Body of pancreas (tissue), 4 donors: ENCODE data around the gene DSCAM. TPM values are rescaled to one million over a fixed set of nuclear protein-coding genes. Genes with fewer than 3 reads are reported as not detected.
A peak's percentile ranks its signal among the peaks of the same experiment; 100 is the strongest.

Experiments used
- ATAC-seq: fragments of 150-250 bp; one replicate; pipeline ENCODE4 v1.9.1; 2016
- DNase-seq, 4 donors: peaks; one replicate each; pipeline ENCODE4 v3.0.0-alpha.2; 2019
- H3K27ac ChIP-seq, 4 donors: fragments of 200-600 bp; sonication (generic); 1 replicate in 3 of 4; 2 replicates in 1 of 4; pipeline versions ENCODE4 v1.5.1 to v1.6.1; 2016 to 2019; ENCODE audit warnings: mild to moderate bottlenecking in 1 of 4, mixed read lengths in 1 of 4, moderate library complexity in 1 of 4
- H3K27me3 ChIP-seq, 2 donors: fragments of 200-600 bp; sonication (generic); one replicate each; pipeline ENCODE4 v1.6.0; 2016; ENCODE audit warnings: mild to moderate bottlenecking in 1 of 2
- H3K36me3 ChIP-seq, 2 donors: fragments of 200-600 bp; sonication (generic); replicated peaks in 1 of 2; 2 replicates each; pipeline ENCODE4 v1.5.1; 2016; ENCODE audit warnings: low read depth in 2 of 2; ENCODE audit not compliant: insufficient read depth in 1 of 2
- H3K4me1 ChIP-seq: fragments of 200-600 bp; sonication (generic); one replicate; pipeline ENCODE4 v1.6.0; 2016
- H3K4me3 ChIP-seq, 2 donors: fragments of 200-600 bp; sonication (generic); 1 replicate in 1 of 2; 2 replicates in 1 of 2; pipeline ENCODE4 v1.5.1; 2016 to 2019
- H3K9me3 ChIP-seq, 3 donors: fragments of 200-600 bp; sonication (generic); 1 replicate in 2 of 3; 2 replicates in 1 of 3; pipeline ENCODE4 v1.5.1; 2016
- CTCF ChIP-seq, 7 experiments: fragments of 450-650 bp in 4 of 7; fragments of 200-600 bp in 3 of 7; sonication (generic) in 3 of 7; IDR thresholded peaks; one replicate each; pipeline ENCODE4 v1.5.1; 2016 to 2019; ENCODE audit warnings: antibody characterized with exemption in 7 of 7
- POLR2A ChIP-seq, 3 donors: fragments of 450-650 bp; IDR thresholded peaks; one replicate each; pipeline ENCODE4 v1.6.1; 2016; ENCODE audit warnings: antibody characterized with exemption in 3 of 3, mild to moderate bottlenecking in 2 of 3
- WGBS, 2 donors: methylation state at CpG; one replicate each; pipeline ENCODE4 v1.1.5; 2017; 5-methylcytosine and 5-hydroxymethylcytosine counted together
- intact Hi-C: fragments of 100-400 bp; cut with DNase I; formaldehyde crosslinking; loops from one replicate; pipeline ENCODE4 v1.15.1; 2023
- total RNA-seq, 2 donors: library from RNA; depleted of rRNA; stranded (reverse); fragments of >200 nt; gene quantifications; one replicate each; pipeline ENCODE4 v1.1.0, GENCODE V29; 2016

The DSCAM gene
- total RNA-seq, 2 donors from 2014 or later, result 0.26 TPM; not detected in 1

- Histone ChIP-seq H3K27ac (no peak overlapping the region), H3K4me3 (no peak overlapping the region), H3K27me3 (peaks cover 0 to 13% of the 10 kb centered on the region in 2 donors), H3K36me3 (no peaks in the 10 kb centered on the region), H3K9me3 (no peaks in the 10 kb centered on the region), H3K4me1 (peaks cover 12% of the 10 kb centered on the region)
- DNase-seq (no peak), ATAC-seq (no peak)
- WGBS, 2 donors, result 15 to 17% methylated on average over 5 of the region's 5 CpGs
- intact Hi-C loops, result no loop called here
- TF ChIP-seq CTCF (IDR thresholded peaks at IDR 0.05) (no peak), POLR2A (IDR thresholded peaks at IDR 0.05) (no peak)
Measured at GRCh38 chr21:40846103-40846502, 855 bp downstream of the DSCAM start.

DNA sequence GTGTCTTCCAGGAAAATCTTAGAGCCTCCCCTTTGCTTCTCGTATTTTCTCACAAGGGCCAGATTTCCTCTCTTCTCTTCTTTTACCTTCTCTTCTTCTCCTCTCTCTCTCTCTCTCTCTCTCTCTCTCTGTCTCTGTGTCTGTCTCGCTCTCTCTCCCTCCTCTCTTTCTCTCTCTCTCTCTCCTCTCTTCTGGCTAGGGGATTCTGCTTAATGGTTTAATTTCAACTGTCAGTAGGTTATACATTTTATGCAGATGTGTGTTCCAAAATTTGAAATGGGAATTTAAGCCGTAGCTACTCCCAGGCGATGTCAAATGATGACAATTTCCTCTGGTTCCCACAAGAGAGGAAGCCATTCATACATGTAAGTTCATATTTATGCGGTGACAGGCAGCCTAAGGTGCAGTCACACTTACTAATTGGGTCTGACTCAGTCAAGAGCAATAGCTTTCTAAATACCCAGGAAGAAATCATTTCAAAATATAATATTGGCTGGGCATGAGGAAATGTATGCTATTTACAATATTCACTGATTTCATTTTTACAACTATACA lies 1.4 kb downstream of the DSCAM start:
- DNase-seq (no peak), ATAC-seq (no peak)
- H3K36me3 ChIP-seq, result no peaks in the 10 kb centered on the region
- H3K9me3 ChIP-seq, result no peaks in the 10 kb centered on the region
- TF ChIP-seq POLR2A (IDR thresholded peaks at IDR 0.05) (no peak), CTCF (IDR thresholded peaks at IDR 0.05) (no peak)
- 46 to 69% methylated on average over 5 of the region's 5 CpGs for WGBS, 2 donors
- no peak overlapping the region for H3K27ac ChIP-seq
- H3K4me1 ChIP-seq, result peaks cover 12% of the 10 kb centered on the region
- no peak overlapping the region for H3K4me3 ChIP-seq
- H3K27me3 ChIP-seq, result peaks cover 0 to 13% of the 10 kb centered on the region in 2 donors
- intact Hi-C loops, result no loop called here

- TF ChIP-seq CTCF (IDR thresholded peaks at IDR 0.05), result no peak
- H3K27me3 ChIP-seq, result peaks cover 0 to 13% of the 10 kb centered on the region in 2 donors
- 72 to 81% methylated on average over 5 of the region's 5 CpGs for WGBS, 2 donors
- H3K4me3 ChIP-seq, result no peak overlapping the region
- no peak for DNase-seq
- H3K36me3 ChIP-seq, result no peaks in the 10 kb centered on the region
- H3K9me3 ChIP-seq, result no peaks in the 10 kb centered on the region
- H3K4me1 ChIP-seq, result peaks cover 12% of the 10 kb centered on the region
- H3K27ac ChIP-seq, result no peak overlapping the region
- intact Hi-C loops, result no loop called here
- no peak for ATAC-seq
Measured at GRCh38 chr21:40844935-40845334, 2.0 kb downstream of the DSCAM start.

- no peaks in the 10 kb centered on the region for H3K9me3 ChIP-seq
- DNase-seq, result no peak
- H3K36me3 ChIP-seq, result no peaks in the 10 kb centered on the region
- peaks cover 11% of the 10 kb centered on the region for H3K4me1 ChIP-seq
- no peak for ATAC-seq
- TF ChIP-seq POLR2A (IDR thresholded peaks at IDR 0.05) (no peak), CTCF (IDR thresholded peaks at IDR 0.05) (no peak)
- H3K4me3 ChIP-seq, result no peak overlapping the region
- 24 to 37% methylated on average over 9 to 11 of the region's 11 CpGs for WGBS, 2 donors
- no peak overlapping the region for H3K27ac ChIP-seq
- intact Hi-C loops, result no loop called here
- peaks cover 0 to 9% of the 10 kb centered on the region in 2 donors for H3K27me3 ChIP-seq
Measured at GRCh38 chr21:40842197-40842552, 4.8 kb downstream of the DSCAM start.

DNA sequence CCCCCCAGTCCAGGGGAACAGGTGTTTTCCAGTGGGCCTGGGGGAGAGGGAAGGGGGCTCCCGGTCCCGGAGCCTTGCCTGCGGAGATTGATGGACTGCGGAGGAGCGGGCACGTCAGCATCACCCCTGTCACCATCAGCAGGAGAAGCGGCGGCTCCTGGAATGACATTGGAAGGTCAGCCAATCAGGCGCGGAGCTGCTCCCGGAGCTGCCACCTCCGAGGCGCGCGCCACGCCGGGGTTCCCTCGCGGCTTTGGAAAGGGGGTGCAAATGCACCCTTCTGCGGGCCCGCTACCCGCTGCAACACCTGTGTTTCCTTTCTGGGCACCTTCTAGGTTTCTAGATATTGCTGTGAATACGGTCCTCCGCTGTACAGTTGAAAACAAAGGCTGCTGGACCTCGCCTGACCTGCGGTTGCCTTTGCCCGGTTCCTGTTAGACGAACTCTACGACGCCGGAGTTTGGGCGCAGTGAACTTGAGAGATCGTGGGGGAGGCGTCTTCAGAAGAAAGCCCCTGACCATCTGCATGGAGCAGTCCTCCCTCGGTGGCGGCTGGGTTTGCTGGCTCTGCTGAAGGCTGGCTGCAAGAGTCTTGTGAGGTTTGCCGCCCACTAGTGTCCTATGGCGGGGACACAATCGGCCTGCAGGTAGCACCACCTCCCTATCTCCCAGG lies 5.3 kb downstream of the DSCAM start:
- H3K9me3 ChIP-seq, result no peaks in the 10 kb centered on the region
- peaks cover 7% of the 10 kb centered on the region for H3K4me1 ChIP-seq
- TF ChIP-seq CTCF (IDR thresholded peaks at IDR 0.05), result peak in 6 of 7 experiments; percentile 35 to 62 (median 54)
- no peak for TF ChIP-seq POLR2A (IDR thresholded peaks at IDR 0.05)
- DNase-seq (peak; percentile 56 to 75 (median 68)), ATAC-seq (peak; percentile 60)
- H3K27me3 ChIP-seq, result peaks cover 0 to 9% of the 10 kb centered on the region in 2 donors
- 0% methylated on average over 28 to 29 of the region's 39 CpGs for WGBS, 2 donors
- no peaks in the 10 kb centered on the region for H3K36me3 ChIP-seq
- intact Hi-C loops, result no loop called here
- H3K4me3 ChIP-seq, result no peak overlapping the region
- no peak overlapping the region for H3K27ac ChIP-seq
